Endothelial cell of umbilical vein (primary cell): ENCODE data around the gene RNFT2. TPM values are rescaled to one million over a fixed set of nuclear protein-coding genes. Genes with fewer than 3 reads are reported as not detected.

Experiments used
- BruUV-seq: library from RNA; stranded (reverse); fragments of 400-500 nt; replicated peaks from 2 replicates; lab custom pipeline; 2021; lab: Mats Ljungman, UMichigan
- CTCF ChIA-PET: fragments of 300-600, 350-600 bp; sonication (Branson Sonifier 250); formaldehyde crosslinking; loops from one replicate; lab custom pipeline; 2021; ENCODE audit warnings: antibody characterized with exemption, inconsistent platforms; lab: Charles Lee
- POLR2A ChIA-PET: fragments of 300-600, 350-600 bp; sonication (Branson Sonifier 250); formaldehyde crosslinking; loops from one replicate; lab custom pipeline; 2021; ENCODE audit warnings: antibody characterized with exemption, inconsistent platforms; lab: Charles Lee
- DNase-seq: peaks from one replicate; pipeline ENCODE4 v3.0.0-alpha.2; 2011; ENCODE audit warnings: low read depth, low spot score
- FAIRE-seq: peaks from 2 replicates; lab custom pipeline; 2011; peaks lifted over from hg19 to GRCh38; lab: Jason Lieb, UNC
- H2AFZ ChIP-seq: 2 replicates; pipeline ENCODE4 v1.6.0; 2012; ENCODE audit warnings: low read depth, low read length, control low read depth, inconsistent platforms
- H3K27ac ChIP-seq: 2 replicates; pipeline ENCODE4 v1.5.1; 2011; ENCODE audit warnings: low read depth, mild to moderate bottlenecking, control low read depth, low read length, moderate library complexity; ENCODE audit not compliant: insufficient read depth
- H3K27me3 ChIP-seq, 2 experiments: 2 replicates each; pipeline versions ENCODE4 v1.6.0 to v1.6.1; 2011; ENCODE audit warnings: low read length in 2 of 2, mixed read lengths in 1 of 2; ENCODE audit not compliant: control insufficient read depth in 2 of 2, insufficient read depth in 2 of 2
- H3K36me3 ChIP-seq, 2 experiments: 2 replicates in 1 of 2; 3 replicates in 1 of 2; pipeline ENCODE4 v1.5.1; 2011; ENCODE audit warnings: low read length in 2 of 2, mild to moderate bottlenecking in 1 of 2, moderate library complexity in 1 of 2; ENCODE audit not compliant: control insufficient read depth in 2 of 2, insufficient read depth in 2 of 2; ENCODE audit errors: extremely low read depth in 1 of 2
- H3K4me1 ChIP-seq: 3 replicates; pipeline ENCODE4 v1.5.1; 2011; ENCODE audit warnings: mild to moderate bottlenecking, low read length; ENCODE audit not compliant: control insufficient read depth, insufficient read depth; ENCODE audit errors: extremely low read depth
- H3K4me2 ChIP-seq: 2 replicates; pipeline ENCODE4 v1.6.1; 2011; ENCODE audit warnings: low read length, control low read depth, mixed read lengths; ENCODE audit not compliant: insufficient read depth
- H3K4me3 ChIP-seq, 3 experiments: fragments of 200-600 bp in 1 of 3; sonication (generic), shearing (Covaris generic) in 1 of 3; replicated peaks in 1 of 3; 2 replicates each; pipeline ENCODE4 v1.5.1; 2011 to 2016; ENCODE audit warnings: control low read depth in 3 of 3, low read length in 3 of 3, mild to moderate bottlenecking in 2 of 3, inconsistent platforms in 1 of 3, low read depth in 1 of 3, moderate library complexity in 1 of 3; ENCODE audit not compliant: insufficient read depth in 1 of 3
- H3K79me2 ChIP-seq: 2 replicates; pipeline ENCODE4 v1.6.0; 2012; ENCODE audit warnings: low read length, inconsistent platforms; ENCODE audit not compliant: control insufficient read depth, insufficient read depth
- H3K9ac ChIP-seq: replicated peaks from 2 replicates; pipeline ENCODE3; 2011; ENCODE audit warnings: low read length, control low read depth; ENCODE audit not compliant: insufficient read depth; ENCODE audit errors: extremely low read depth
- H3K9me1 ChIP-seq: replicated peaks from 3 replicates; pipeline ENCODE4 v1.6.0; 2011; ENCODE audit warnings: mild to moderate bottlenecking, low read length; ENCODE audit not compliant: control insufficient read depth, insufficient read depth; ENCODE audit errors: extremely low read depth
- H3K9me3 ChIP-seq: replicated peaks from 2 replicates; pipeline ENCODE4 v1.5.1; 2012; ENCODE audit warnings: low read length, inconsistent platforms; ENCODE audit not compliant: control insufficient read depth, insufficient read depth
- H4K20me1 ChIP-seq: replicated peaks from 2 replicates; pipeline ENCODE3; 2011; ENCODE audit warnings: mild to moderate bottlenecking, low read length; ENCODE audit not compliant: control insufficient read depth, insufficient read depth; ENCODE audit errors: extremely low read depth
- EZH2 ChIP-seq: IDR thresholded peaks from 2 replicates; pipeline ENCODE4 v1.6.1; 2012; ENCODE audit warnings: borderline replicate concordance, low read depth, mild to moderate bottlenecking, moderate library complexity, low read length, inconsistent platforms; ENCODE audit not compliant: severe bottlenecking
- FOS ChIP-seq: IDR thresholded peaks from 2 replicates; pipeline ENCODE4 v1.6.1; 2011; ENCODE audit warnings: mild to moderate bottlenecking, low read length, moderate library complexity, borderline replicate concordance; ENCODE audit not compliant: insufficient read depth
- GATA2 ChIP-seq: IDR thresholded peaks from 2 replicates; pipeline ENCODE4 v1.7.0; 2011; ENCODE audit warnings: low read depth, mild to moderate bottlenecking, moderate library complexity, mixed read lengths, low read length; ENCODE audit not compliant: insufficient read length, insufficient read depth
- JUN ChIP-seq: IDR thresholded peaks from 2 replicates; pipeline ENCODE4 v1.6.1; 2011; ENCODE audit warnings: borderline replicate concordance, low read depth; ENCODE audit not compliant: insufficient read length, insufficient read depth
- MYC ChIP-seq: IDR thresholded peaks from one replicate; pipeline ENCODE4 v1.6.1; 2011; ENCODE audit warnings: mild to moderate bottlenecking, low read depth, low read length
- POLR2A ChIP-seq: IDR thresholded peaks from 2 replicates; pipeline ENCODE4 v1.6.1; 2012; ENCODE audit warnings: low read depth, mild to moderate bottlenecking, control low read depth, low read length
- POLR2AphosphoS5 ChIP-seq: IDR thresholded peaks from 2 replicates; pipeline ENCODE4 v1.6.1; 2012; ENCODE audit warnings: low read depth, mild to moderate bottlenecking, control low read depth, low read length, moderate library complexity; ENCODE audit not compliant: insufficient read depth
- dilution Hi-C: fragments of 300-500 bp; cut with MboI; formaldehyde crosslinking; loops from one replicate; pipeline ENCODE4 v1.15.0; 2019; ENCODE audit warnings: low sequenced_read_pairs; ENCODE audit not compliant: extremely low pct_ligation_motif_present
- intact Hi-C: fragments of 100-400 bp; cut with micrococcal nuclease; formaldehyde crosslinking; loops from one replicate; pipeline ENCODE4 v1.10.0; 2022
- polyA plus RNA-seq, 4 experiments: library from polyadenylated mRNA; depleted of rRNA in 3 of 4; stranded (reverse) in 3 of 4; unstranded in 1 of 4; fragments of >200 nt; gene quantifications; 2 replicates each; pipeline versions ENCODE4 v1.2.1 to v1.2.3, GENCODE V29; 2011 to 2012; ENCODE audit warnings: missing spikeins in 1 of 4
- total RNA-seq: library from RNA; stranded (reverse); gene quantifications from 2 replicates; pipeline ENCODE4 v1.2.3, GENCODE V29; 2021
- TF ChIP-seq, protein P1 (sequence below): IDR thresholded peaks from 2 replicates; pipeline ENCODE4 v1.6.1; 2011; ENCODE audit not compliant: insufficient read depth, insufficient read length
- TF ChIP-seq, protein P2 (sequence below), 2 donors: IDR thresholded peaks; 1 replicate in 1 of 2; 2 replicates in 1 of 2; pipeline ENCODE4 v1.5.1; 2011; ENCODE audit warnings: low read length in 2 of 2, mild to moderate bottlenecking in 2 of 2, moderate library complexity in 2 of 2, control low read depth in 1 of 2, inconsistent platforms in 1 of 2, low read depth in 1 of 2; ENCODE audit not compliant: insufficient read depth in 1 of 2; ENCODE audit errors: extremely low read depth in 1 of 2

RNFT2 gene
- total and polyA plus RNA-seq, 2 donors (not counting 3 experiments of a cell fraction or from before 2014, with no cell fraction given), result 1.4 to 6.6 TPM

DNA sequence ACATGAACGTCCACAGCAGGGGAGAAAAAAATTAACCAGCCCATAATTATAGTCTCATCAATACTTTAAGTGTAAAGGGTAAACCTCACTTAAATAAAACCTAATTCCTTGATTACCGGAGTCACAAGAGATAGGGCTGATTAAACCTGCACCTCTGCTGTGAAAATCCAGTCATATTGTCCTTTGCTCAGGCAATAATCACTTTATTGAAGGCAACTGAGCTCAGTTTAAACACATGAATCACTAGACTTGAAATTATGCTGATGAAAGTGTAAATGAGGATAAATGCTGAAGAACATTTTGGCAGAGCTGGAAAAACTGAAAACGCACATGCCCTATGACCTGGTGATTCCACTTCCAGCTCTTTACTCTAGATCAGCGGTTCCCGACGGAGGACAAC, 149.8 kb downstream of the RNFT2 start:
- Histone ChIP-seq H3K27me3 (peaks cover 7 to 8% of the 10 kb centered on the region in 2 experiments), H3K9ac (no peak overlapping the region), H3K36me3 (no peaks in the 10 kb centered on the region), H3K4me2 (no peak overlapping the region), H3K79me2 (no peaks in the 10 kb centered on the region), H4K20me1 (no peaks in the 10 kb centered on the region), H2AFZ (no peak overlapping the region), H3K9me1 (no peaks in the 10 kb centered on the region), H3K4me3 (no peak overlapping the region), H3K9me3 (no peaks in the 10 kb centered on the region), H3K4me1 (no peaks in the 10 kb centered on the region), H3K27ac (no peak overlapping the region)
- DNase-seq, result no peak
- TF ChIP-seq FOS (no peak), JUN (no peak)
- ChIA-PET CTCF (no interaction called here), POLR2A (no interaction called here)
- no peak for FAIRE-seq
- dilution Hi-C loops, result no loop called here
- BruUV-seq, result no TSS peak
- intact Hi-C loops, result no loop called here

DNA sequence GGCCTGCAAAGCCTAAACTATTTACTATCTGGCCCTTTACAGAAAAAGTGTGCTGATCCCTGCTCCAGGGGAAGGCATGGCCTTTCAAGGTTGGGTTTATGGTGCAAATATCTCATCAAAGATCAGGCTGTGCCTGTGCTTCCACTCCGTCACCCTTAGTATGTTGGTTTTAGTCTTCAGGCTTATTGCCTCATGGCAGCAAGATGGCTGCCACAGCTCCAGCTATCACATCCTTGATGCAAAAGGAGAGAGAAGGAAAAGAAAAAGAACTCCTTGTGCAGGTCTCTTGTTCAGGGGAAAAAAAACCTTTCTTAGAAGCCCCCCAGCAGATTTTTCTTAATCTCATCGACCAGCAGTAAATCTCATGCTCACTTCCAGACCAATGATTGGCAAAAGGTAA, 152.2 kb downstream of the RNFT2 start:
- H2AFZ ChIP-seq, result no peak overlapping the region
- ChIA-PET CTCF (no interaction called here), POLR2A (no interaction called here)
- H3K9me3 ChIP-seq, result no peaks in the 10 kb centered on the region
- DNase-seq (no peak), FAIRE-seq (no peak)
- no peaks in the 10 kb centered on the region for H4K20me1 ChIP-seq
- no peak overlapping the region for H3K27ac ChIP-seq
- H3K36me3 ChIP-seq, result no peaks in the 10 kb centered on the region
- H3K4me3 ChIP-seq, result no peak overlapping the region
- intact Hi-C loops (no loop called here), dilution Hi-C loops (no loop called here)
- TF ChIP-seq JUN (no peak), GATA2 (no peak), POLR2A (no peak), EZH2 (no peak), FOS (no peak), POLR2AphosphoS5 (no peak), MYC (no peak)
- TF ChIP-seq, protein P1, sequence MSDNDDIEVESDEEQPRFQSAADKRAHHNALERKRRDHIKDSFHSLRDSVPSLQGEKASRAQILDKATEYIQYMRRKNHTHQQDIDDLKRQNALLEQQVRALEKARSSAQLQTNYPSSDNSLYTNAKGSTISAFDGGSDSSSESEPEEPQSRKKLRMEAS, result no peak
- TF ChIP-seq, protein P2, sequence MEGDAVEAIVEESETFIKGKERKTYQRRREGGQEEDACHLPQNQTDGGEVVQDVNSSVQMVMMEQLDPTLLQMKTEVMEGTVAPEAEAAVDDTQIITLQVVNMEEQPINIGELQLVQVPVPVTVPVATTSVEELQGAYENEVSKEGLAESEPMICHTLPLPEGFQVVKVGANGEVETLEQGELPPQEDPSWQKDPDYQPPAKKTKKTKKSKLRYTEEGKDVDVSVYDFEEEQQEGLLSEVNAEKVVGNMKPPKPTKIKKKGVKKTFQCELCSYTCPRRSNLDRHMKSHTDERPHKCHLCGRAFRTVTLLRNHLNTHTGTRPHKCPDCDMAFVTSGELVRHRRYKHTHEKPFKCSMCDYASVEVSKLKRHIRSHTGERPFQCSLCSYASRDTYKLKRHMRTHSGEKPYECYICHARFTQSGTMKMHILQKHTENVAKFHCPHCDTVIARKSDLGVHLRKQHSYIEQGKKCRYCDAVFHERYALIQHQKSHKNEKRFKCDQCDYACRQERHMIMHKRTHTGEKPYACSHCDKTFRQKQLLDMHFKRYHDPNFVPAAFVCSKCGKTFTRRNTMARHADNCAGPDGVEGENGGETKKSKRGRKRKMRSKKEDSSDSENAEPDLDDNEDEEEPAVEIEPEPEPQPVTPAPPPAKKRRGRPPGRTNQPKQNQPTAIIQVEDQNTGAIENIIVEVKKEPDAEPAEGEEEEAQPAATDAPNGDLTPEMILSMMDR (IDR thresholded peaks at IDR 0.05; ENCODE audit: extremely low read depth in 1 of 2, insufficient read depth in 1 of 2, low read depth in 1 of 2, low read length in 2 of 2), result no peak
- H3K79me2 ChIP-seq, result no peaks in the 10 kb centered on the region
- no peaks in the 10 kb centered on the region for H3K9me1 ChIP-seq
- no peak overlapping the region for H3K9ac ChIP-seq
- H3K27me3 ChIP-seq, result peaks cover 0 to 2% of the 10 kb centered on the region in 2 experiments
- BruUV-seq, result no TSS peak
- H3K4me2 ChIP-seq, result no peak overlapping the region
- H3K4me1 ChIP-seq, result no peaks in the 10 kb centered on the region
